GM12891 (cell line): ENCODE data around the gene TSHZ2.

Experiments
- DNase-seq: peaks from one replicate; pipeline ENCODE4 v3.0.0; 2011; ENCODE audit warnings: low spot score; ENCODE audit not compliant: insufficient read length
- FAIRE-seq: peaks from 2 replicates; lab custom pipeline; 2011; peaks lifted over from hg19 to GRCh38; lab: Jason Lieb, UNC
- PAX5 ChIP-seq: IDR thresholded peaks from 2 replicates; pipeline ENCODE4 v1.6.1; 2011; ENCODE audit warnings: low read length, moderate library complexity, mild to moderate bottlenecking; ENCODE audit not compliant: insufficient read depth, severe bottlenecking
- POLR2A ChIP-seq: IDR thresholded peaks from 2 replicates; pipeline ENCODE4 v1.6.1; 2011; ENCODE audit warnings: low read depth, low read length, control low read depth
- POLR2AphosphoS5 ChIP-seq: IDR thresholded peaks from 2 replicates; pipeline ENCODE4 v1.6.1; 2011; ENCODE audit warnings: low read depth, low read length, control low read depth
- POU2F2 ChIP-seq: IDR thresholded peaks from 2 replicates; pipeline ENCODE4 v1.6.1; 2011; ENCODE audit warnings: low read depth, mild to moderate bottlenecking, control low read depth, low read length, moderate library complexity
- SPI1 ChIP-seq: IDR thresholded peaks from 2 replicates; pipeline ENCODE4 v1.6.1; 2011; ENCODE audit warnings: low read depth, low read length, control low read depth
- TAF1 ChIP-seq: IDR thresholded peaks from 2 replicates; pipeline ENCODE4 v1.6.1; 2011; ENCODE audit warnings: low read depth, low read length, control low read depth

The TSHZ2 gene

DNA sequence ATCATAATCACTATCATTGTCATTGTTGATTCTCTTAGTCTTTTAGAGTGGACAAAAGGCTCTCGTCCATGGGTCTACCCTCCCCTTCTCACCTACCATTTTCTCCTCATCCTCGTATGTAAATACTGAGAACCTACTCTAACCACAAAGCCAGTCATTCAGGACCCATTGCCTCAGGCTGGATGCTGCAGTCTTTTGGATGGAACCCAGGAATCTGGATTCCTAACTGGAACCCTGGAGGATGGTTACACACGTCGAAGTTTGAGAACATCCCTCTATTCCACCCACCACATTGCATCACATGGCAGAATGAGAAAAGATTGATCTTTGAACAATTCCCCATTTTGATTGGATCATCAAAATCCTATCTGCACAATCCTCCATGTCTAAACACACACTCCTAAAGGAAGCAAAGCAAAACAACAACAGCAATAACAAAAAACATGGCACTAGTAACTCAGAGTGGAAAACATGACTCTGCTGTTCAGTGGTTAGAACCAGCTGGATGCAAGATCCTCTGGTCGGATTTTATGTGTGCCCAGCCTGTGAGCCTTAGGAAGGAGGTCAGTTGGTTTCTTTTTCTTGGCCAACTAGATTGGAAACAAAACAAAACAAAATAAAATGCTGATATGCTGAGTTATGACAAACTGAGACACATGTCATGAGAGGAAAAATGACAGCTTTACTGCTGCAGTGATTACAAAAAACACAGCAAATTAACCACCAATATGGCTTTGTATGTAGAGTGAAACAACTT lies 38.0 kb downstream of the TSHZ2 start:
- DNase-seq, result no peak
- FAIRE-seq, result no peak
- TF ChIP-seq POLR2A, result no peak
- TF ChIP-seq PAX5, result no peak
- no peak for TF ChIP-seq POU2F2
- TF ChIP-seq POLR2AphosphoS5, result no peak

- TF ChIP-seq PAX5, result no peak
- TF ChIP-seq SPI1, result no peak
- no peak for TF ChIP-seq POU2F2
- no peak for TF ChIP-seq TAF1
- no peak for TF ChIP-seq POLR2AphosphoS5
- no peak for TF ChIP-seq POLR2A
- FAIRE-seq, result no peak
- no peak for DNase-seq
Observed at GRCh38 chr20:53011640-53012039, 39.5 kb downstream of the TSHZ2 start.

DNA sequence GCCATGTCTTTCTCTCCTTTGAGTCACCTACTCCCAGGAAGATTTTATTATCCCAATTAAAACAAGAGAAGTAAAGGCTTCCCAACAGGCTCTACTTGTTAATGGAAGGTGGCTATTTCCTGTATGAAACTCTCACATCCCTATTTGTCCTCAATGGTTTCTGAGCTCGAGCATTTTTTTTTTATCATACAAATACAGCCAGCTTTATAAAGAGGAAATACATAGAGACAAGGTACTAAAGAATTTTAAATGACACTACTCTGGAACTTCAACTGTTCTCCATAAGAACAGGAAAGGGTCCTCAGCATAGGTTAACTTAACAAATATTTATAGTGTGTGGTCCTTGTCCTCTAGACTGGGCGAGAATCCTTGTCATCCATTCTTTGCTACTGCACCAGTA lies 41.0 kb downstream of the TSHZ2 start:
- FAIRE-seq (no peak), DNase-seq (no peak)
- no peak for TF ChIP-seq TAF1
- TF ChIP-seq SPI1, result no peak
- no peak for TF ChIP-seq POU2F2
- no peak for TF ChIP-seq PAX5
- no peak for TF ChIP-seq POLR2AphosphoS5
- no peak for TF ChIP-seq POLR2A

- TF ChIP-seq SPI1 (no peak), POLR2A (no peak)
- no peak for FAIRE-seq
- no peak for DNase-seq
Observed at GRCh38 chr20:53013847-53014246, 41.7 kb downstream of the TSHZ2 start.

DNA sequence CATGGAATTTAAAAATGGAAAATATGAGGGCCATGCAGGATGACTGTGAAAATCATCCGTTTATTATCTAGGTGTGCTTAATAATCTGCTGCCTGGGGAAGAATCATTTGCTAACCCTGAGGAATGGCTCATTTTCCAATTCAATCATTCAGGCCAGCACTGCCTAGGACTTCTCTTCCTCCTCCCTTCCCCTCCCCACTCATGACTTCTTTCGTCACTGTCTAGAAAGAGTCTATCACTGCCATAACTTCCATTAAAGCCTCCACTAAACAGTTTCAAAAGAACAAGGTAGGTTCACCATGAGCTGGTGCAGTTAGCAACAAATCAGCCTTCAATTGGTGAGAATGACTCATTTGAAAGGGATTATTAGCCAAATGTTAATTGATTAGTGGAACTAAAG lies 43.9 kb downstream of the TSHZ2 start:
- TF ChIP-seq POLR2A, result no peak
- no peak for DNase-seq
- no peak for FAIRE-seq

DNA sequence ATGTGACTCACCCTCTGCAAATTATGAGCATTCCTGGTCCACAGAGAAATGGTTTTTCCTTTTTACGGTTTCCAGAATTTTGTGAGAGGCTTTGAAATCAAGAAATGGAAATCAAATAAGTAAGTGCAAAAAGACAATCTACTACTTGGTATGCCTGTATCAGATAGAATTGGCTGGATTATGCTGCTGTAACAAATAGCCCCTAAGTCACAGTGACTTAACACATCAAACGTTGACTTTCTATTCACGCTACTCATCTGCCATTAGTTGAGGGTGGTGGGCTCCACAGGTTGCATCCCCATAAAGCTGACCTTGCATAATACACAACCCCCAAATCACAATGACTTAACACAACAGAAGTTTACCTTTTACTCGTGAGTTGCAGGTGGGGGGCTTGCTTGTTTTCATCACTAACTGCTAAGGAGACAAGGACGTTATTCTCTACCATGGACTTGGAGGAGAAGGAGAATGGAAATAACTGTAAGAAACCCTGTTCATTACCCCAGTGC lies 44.4 kb downstream of the TSHZ2 start:
- DNase-seq, result no peak
- TF ChIP-seq POLR2A, result no peak
- TF ChIP-seq POLR2AphosphoS5, result no peak
- TF ChIP-seq PAX5, result no peak
- no peak for TF ChIP-seq POU2F2
- TF ChIP-seq TAF1, result no peak
- no peak for TF ChIP-seq SPI1
- no peak for FAIRE-seq

DNA sequence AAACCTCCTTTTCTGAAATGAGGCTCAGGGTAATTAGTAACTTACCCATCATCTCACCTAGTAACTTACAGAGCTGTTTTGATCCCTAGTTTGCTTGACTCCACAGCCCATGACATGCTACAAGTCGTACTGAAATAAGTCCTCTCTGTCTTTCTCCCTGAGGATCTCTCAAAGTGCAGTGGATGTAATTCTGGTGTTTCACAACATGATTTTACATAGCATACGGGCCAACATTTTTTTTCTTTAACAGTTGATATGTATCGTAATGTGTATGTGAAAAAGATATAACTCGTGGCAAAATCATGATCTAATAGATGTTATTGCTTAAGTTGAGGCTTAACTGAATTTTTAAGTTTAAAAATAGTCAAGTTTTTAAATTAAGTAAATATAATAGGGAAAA lies 45.0 kb downstream of the TSHZ2 start:
- DNase-seq (no peak), FAIRE-seq (no peak)

DNA sequence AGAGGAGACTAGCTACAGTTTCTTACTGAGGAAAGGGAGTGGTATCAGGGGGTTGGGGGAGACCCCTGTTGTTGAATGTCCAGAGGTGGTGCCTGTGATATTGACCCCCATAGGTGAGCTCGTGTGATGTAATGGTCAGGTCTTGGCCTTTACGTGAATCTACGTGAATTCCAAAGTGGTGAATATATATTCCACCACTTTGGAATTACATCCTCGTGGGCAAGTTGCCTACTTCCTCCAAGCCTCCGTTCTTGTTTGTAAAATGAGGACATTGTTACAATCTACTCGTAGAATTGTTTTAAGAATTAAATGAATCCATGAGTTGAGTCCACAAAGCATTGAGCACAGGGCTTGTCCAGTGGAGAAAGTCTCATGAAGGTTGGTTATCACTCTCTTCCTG lies 47.3 kb downstream of the TSHZ2 start:
- no peak for FAIRE-seq
- no peak for DNase-seq
- TF ChIP-seq TAF1 (no peak), PAX5 (no peak), SPI1 (no peak), POLR2AphosphoS5 (no peak), POLR2A (no peak), POU2F2 (no peak)

More for the DNA sequence above, 45.0 kb downstream of the TSHZ2 start:
- TF ChIP-seq TAF1 (no peak), POLR2AphosphoS5 (no peak), PAX5 (no peak), POLR2A (no peak), POU2F2 (no peak), SPI1 (no peak)

DNA sequence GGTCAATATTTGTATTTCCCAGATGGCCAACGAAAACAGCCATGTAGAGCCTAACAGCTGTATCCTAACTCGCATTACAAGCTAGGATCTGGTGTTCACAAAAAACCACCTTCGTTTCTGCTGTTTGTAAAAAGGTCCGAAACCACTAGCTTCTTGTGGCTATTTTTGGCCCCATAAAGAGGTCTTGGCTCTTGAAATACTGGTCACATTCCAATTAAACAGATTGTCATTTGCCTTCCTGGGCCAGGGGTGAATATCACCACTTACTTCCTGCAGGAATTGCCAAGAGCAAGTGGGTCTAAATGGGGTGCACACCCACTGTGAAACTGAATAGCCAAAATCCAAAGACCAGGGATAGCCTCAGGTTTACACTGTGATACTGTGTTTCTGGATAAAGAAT lies 48.2 kb downstream of the TSHZ2 start:
- DNase-seq (no peak), FAIRE-seq (no peak)
- TF ChIP-seq POU2F2 (no peak), SPI1 (no peak), TAF1 (no peak), POLR2AphosphoS5 (no peak), PAX5 (no peak), POLR2A (no peak)

DNA sequence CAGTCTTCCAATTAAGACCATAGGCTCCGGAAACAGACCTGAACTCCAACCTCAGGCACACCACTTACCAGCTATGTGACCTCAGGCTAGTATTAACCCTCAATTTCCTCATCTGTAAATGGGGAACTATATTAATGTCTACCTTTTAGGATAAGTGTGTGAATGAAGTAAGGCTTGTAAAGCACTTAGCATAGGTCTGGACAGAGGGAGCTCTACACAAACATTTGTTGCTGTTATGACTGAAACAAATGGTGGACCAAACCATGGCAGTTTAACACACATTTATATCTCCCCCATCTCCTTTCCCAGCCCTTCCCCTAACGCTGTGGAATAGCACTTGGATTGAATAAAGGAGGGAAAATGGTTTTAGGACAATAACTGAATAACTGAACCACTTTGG lies 48.7 kb downstream of the TSHZ2 start:
- no peak for FAIRE-seq
- no peak for TF ChIP-seq PAX5
- no peak for TF ChIP-seq POLR2AphosphoS5
- no peak for TF ChIP-seq POLR2A
- no peak for TF ChIP-seq SPI1
- TF ChIP-seq TAF1, result no peak
- no peak for TF ChIP-seq POU2F2
- DNase-seq, result no peak

DNA sequence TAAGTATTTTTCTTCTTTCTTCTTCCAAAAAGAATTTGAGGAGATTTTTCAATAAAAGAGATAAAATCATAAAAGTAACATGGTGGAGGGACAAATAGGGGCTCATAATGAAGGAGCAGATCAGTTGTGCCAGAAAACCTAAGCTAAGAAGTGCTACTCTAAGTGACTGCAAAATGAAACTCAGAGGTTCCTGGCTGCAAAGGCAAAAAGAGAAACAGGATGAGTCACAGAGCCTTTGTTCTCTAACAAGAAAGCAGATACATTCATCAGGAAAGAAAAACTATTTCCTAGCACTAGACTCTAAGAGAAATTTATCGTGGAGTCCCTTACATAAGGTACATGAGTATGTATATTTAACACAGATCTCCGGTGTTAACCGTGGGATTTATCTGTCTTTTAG lies 49.8 kb downstream of the TSHZ2 start:
- FAIRE-seq (no peak), DNase-seq (no peak)
- TF ChIP-seq PAX5, result no peak
- no peak for TF ChIP-seq SPI1
- no peak for TF ChIP-seq POU2F2
- TF ChIP-seq TAF1, result no peak
- no peak for TF ChIP-seq POLR2A
- no peak for TF ChIP-seq POLR2AphosphoS5
